Glomerular visceral epithelial cell (primary cell): Measurements from ENCODE around the gene SFT2D3.

ENCODE experiments used
- DNase-seq: peaks from one replicate; pipeline ENCODE4 v3.0.0-alpha.2; 2016; ENCODE audit errors: extremely low spot score

The SFT2D3 gene

DNA sequence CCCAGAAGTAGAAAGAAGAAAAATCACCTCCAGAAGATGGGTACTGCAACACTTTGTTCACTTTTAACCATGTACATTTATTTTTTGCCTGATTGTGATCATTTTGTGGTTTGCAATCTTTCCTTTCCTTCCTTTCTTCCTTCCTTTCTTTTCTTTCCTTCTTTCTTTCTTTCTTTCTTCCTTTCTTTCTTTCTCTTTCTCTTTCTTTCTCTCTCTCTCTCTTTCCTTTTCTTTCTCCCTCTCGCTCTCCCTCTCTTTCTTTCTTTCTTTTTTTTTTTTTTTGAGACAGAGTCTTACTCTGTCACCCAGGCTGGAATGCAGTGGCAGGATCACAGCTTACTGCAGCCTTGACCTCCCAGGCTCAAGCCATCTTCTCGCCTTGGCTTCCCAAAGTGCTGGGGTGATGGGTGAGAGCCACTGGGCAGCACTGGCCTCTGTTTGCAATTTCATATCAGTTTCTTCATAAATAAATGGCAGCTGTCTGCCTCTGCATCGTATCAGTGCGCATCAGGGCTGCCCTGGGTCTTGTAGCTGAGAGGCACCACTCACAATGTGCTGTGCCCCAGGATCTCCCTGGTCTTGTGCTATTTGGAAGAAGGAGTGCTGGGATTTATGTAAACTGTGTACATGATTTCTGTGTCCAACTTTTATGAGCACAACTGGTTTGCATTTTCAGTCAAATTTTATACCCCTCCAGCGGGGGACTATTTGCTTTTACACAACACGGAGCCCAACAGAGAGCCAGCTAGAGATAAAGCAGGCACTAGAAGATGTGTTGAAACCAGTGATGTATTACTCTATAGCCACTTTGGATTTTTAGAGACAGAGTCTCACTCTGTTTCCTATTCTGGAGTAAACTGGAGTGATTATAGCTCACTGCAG lies 19.1 kb upstream of the SFT2D3 start:
- no peak for DNase-seq

DNA sequence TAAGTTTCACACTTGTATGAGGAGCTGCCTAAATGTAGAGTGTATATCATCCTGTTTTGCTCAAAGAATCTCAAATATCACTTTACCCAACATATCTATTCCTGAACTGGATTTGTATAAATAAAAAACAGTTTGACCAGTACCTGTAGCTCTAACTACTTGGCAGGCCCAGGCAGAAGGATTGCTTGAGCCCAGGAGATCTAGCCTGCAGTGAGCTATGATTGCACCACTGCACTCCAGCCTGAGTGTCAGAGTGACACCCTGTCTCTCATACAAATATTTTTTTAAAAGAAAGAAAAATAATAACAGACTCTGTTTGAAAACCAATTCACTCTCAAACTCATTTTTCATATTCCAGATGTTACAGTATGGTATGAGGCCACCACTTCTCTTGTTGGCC lies 18.2 kb upstream of the SFT2D3 start:
- no peak for DNase-seq

GRCh38 chr2:127683757-127684156 lies 17.5 kb upstream of the SFT2D3 start:
- peak; percentile 51 for DNase-seq

GRCh38 chr2:127685410-127686080 lies 15.8 kb upstream of the SFT2D3 start:
- DNase-seq, result no peak

GRCh38 chr2:127688405-127688804 lies 12.9 kb upstream of the SFT2D3 start:
- no peak for DNase-seq

GRCh38 chr2:127690696-127691095 lies 10.6 kb upstream of the SFT2D3 start:
- no peak for DNase-seq

GRCh38 chr2:127694986-127695385 lies 6.3 kb upstream of the SFT2D3 start:
- no peak for DNase-seq

DNA sequence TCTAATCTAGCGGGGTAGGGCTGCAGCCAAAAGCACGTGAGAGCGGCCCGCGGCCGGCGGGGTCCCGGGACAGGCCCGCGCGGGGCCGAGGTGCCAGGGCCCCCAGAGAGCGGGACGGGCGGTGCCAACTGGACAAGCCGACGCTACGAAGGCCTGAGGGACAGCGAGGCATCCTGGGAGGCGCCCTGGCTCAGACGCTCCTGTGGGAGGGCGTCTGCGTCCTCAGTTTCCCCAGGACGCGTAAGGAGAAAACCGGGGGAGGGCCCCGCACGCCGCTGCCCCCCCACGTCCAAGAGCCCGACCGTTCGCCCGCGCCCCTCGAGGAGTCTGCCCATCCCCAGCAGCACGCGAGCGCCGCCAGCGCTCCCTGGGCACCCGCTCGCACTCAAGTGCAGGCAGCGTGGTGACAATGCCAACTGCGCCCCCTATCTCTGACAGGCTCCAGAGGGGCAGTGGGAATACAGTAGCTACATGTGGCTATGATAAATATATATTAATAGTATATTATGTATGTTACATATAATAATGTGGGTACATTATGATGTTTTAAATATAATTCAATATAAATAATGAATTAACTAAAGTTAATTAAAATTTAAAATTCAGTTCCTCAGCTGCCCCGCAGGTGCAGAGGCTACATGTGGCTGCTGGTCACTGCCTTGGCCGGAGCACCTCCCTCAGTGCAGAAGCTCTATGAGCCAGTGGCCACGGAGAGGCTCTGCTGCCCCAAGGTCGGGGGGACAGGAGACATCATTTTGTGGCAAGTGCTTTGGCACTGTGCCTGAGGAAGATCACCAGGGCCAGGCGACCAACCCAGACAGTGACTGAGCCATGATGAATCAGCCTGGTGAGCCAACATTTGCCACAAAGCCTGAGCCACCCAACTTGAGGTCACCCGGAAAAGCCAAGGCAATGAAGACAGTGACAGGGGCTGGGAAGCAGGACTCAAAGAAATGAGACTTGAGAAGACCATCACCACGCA lies 5.5 kb upstream of the SFT2D3 start:
- peak; percentile 62 for DNase-seq

GRCh38 chr2:127697482-127698180 lies 3.7 kb upstream of the SFT2D3 start:
- no peak for DNase-seq

- no peak for DNase-seq
These were observed 2.5 kb upstream of the SFT2D3 start for GRCh38 chr2:127698553-127699355.

- peak; percentile 16 for DNase-seq
These were observed 637 bp upstream of the SFT2D3 start for GRCh38 chr2:127700527-127701192.

DNA sequence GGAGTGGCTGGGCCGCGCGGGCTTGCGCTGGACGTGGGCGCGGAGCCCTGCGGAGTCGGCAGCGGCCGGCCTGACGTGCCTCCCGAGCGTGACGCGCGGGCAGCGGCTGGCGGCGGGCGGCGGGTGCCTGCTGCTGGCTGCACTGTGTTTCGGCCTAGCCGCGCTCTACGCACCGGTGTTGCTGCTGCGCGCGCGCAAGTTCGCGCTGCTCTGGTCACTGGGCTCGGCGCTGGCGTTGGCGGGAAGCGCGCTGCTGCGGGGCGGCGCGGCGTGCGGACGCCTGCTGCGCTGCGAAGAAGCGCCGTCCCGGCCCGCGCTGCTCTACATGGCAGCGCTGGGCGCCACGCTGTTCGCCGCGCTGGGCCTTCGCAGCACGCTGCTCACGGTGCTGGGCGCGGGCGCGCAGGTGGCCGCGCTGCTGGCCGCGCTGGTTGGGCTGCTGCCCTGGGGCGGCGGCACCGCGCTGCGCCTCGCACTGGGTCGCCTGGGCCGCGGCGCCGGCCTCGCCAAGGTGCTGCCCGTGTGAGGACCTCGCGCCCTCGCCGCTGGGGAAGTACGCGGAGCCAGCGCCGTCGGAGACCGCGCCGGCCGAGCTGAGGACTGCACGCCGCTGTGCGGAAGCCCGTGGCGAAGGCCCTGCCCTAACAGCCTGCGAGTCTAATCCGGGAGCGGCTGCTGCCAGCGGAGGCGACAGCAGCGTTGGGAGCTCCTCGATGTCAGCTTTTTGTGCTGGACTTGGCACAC lies 526 bp downstream of the SFT2D3 start:
- peak; percentile 78 for DNase-seq

- no peak for DNase-seq
These were observed 1.2 kb downstream of the SFT2D3 start for GRCh38 chr2:127702395-127703009.

- no peak for DNase-seq
These were observed 2.0 kb downstream of the SFT2D3 start for GRCh38 chr2:127703282-127703681.

DNA sequence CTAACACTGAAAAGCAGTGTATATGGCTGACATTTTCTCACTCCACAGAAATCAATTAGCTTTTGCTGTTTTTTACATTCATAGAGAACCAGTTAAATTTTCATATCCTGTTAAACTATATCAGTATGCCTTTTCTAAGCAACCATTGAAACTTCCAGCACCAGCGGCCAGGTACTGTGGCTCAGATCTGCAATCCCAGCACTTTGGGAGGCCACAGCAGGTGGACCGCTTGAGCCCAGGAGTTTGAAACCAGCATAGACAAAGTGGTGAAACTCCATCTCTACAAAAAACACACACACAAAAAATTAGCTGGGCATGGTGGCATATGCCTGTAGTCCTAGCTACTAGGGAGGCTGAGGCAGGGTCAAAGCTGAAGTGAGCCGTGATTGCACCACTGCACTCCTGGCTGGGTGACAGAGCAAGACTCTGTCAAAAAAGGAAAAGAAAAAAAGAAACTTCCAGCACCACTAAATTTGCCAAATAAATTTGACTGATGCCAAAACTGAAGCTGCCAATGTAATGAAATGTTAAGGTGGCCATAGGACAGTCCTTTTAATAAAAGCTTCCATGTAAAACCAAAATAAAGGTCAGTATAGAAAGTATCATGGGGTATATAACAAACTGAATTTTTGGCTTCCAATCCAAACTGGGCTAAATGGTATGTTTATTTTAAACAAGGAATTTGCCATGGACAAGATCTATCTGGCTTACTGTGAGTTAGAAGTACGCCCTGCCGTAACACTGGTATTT lies 3.5 kb downstream of the SFT2D3 start:
- no peak for DNase-seq

DNA sequence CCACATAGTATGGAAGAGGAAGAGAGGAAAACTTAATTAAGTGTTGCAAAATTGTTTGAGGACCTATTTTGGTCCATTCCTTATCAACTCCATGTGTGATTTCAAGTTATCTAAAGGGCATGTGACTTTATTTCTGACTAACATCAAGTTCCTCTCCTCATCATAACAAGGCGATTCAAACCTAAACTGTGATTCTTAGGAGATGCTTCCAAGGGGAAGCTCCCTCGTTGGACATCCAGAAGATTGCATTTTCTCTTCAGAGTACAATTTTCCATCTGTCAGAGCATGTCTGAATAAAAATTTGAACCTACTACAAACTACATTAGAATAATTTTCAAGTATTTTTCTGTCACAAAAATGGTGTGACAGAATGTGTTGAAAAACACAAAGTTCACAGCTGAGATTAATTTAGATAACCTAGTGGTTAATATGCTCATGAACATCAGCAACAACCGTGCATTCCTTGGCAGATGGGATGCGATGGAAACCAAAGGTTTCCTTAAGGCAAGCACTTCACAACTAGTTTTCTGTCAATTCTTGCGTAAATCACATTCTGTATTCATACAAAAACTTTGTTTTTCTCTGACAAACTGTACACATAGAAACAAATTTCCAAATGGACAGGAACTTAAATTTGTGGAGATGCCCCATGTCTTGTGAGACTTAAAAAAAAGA lies 4.2 kb downstream of the SFT2D3 start:
- no peak for DNase-seq

GRCh38 chr2:127706215-127706990 lies 5.1 kb downstream of the SFT2D3 start:
- no peak for DNase-seq
